GM19043 (cell line): Measurements from ENCODE around the gene DGKD.
A peak's percentile ranks its signal among the peaks of the same experiment; 100 is the strongest.

ENCODE experiments used
- ATAC-seq: cut with Tn5 transposase; IDR thresholded peaks from one replicate; pipeline ENCODE4 v1.9.1; 2021; ENCODE audit warnings: low read depth; ENCODE audit not compliant: unreplicated experiment

Gene DGKD

DNA sequence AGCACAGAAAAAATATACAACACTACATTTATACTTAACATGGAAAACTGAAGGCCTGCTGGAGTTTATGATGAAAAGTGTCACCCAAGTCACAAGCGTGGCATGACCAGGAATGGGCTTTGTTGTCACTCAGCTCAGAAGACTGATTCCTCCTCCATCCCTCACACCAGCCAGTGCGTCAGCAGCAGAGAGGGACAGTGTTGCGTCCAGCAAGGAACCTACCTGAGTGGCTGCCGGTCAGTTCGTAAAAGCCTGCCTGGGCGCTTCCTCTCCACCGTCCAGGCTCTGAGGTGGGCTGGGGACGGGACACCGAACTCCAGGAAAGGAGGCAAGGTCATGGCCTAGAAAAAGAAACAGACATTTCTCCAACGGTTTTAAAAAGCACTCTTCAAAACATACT is 134.8 kb downstream of the DGKD start:
- no peak for ATAC-seq

GRCh38 chr2:233489666-233490065 is 135.4 kb downstream of the DGKD start:
- ATAC-seq, result no peak

GRCh38 chr2:233490831-233491230 is 136.5 kb downstream of the DGKD start:
- no peak for ATAC-seq

- ATAC-seq, result no peak
These were observed 137.0 kb downstream of the DGKD start for GRCh38 chr2:233491326-233491725.

DNA sequence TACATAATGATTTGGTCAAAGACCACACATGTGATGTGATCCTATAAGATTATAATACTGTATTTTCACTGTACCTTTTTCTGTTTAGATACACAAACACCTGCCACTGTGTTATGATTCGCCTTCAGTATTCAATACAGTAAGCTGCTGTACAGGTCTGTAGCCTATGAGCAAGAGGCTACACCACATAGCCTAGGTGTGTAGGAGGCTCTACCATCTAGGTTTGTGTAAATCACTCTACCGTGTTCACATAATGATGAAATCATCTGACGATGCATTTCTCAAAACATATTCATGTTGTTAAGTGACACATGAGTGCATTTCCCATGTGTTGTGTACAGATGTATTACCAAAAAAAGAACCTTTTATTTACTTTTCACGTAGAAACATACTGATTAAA is 137.8 kb downstream of the DGKD start:
- no peak for ATAC-seq

GRCh38 chr2:233492751-233493150 is 138.5 kb downstream of the DGKD start:
- ATAC-seq, result no peak

GRCh38 chr2:233495503-233496496 is 141.5 kb downstream of the DGKD start:
- no peak for ATAC-seq

GRCh38 chr2:233497692-233498091 is 143.4 kb downstream of the DGKD start:
- no peak for ATAC-seq

DNA sequence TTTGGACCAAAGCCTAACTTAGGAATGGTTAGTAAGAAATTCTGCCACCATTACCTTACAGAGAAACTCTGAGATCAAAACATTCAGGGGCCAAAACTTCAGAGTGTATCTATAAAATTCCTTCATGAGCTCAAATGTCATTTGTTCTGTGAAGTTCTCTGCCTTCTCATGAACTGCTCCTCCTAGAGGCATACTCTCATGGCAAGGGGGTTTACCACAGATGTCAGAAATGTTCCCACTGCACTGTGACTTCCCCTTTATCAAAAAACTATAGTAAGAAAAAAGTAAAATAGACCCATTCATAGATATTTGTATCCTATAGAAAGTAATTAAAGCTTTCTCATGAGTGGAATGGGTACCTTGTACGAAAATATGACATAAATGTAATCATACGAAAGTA is 143.8 kb downstream of the DGKD start:
- ATAC-seq, result no peak

GRCh38 chr2:233499928-233500327 is 145.6 kb downstream of the DGKD start:
- no peak for ATAC-seq

DNA sequence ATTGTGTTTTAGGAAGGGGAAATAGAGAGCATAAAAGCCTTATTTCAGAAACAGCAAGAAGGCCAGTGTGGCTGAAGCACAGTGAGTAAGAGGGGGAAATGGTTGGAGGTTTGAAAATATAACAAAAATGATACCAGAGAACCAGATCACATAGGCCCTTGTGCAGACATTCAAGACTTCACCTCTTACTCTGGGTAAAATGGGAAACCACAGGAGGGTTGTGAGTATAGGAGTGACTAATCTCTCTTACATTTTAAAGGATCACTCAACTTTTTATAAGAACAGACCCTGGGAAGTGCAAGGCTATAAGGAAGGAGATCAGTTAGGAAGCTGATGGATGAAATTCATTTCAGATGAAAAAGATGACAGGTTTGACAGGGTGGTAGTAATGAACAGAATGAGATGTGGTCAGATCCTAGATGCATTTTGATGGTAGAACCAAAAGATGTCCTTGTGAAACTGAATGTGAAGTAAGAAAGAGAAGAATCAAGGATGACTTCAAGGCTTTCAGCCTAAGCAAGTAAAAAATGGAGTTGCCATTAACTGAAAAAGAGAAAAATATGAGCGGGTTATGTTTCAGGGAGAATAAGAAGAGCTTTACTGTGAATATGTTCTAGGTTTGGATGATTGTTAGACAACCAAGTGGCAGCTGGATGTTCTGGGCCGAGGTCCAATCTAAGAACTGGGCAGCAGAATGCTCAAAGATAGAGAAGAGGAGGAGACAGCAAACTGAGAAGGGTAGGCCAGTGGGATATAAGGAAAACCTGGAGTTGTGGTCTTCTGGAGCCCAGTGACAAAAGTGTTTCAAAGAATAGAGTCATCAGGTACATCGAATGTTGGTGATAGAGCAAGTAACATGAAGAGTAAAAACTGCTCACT is 147.1 kb downstream of the DGKD start:
- no peak for ATAC-seq

DNA sequence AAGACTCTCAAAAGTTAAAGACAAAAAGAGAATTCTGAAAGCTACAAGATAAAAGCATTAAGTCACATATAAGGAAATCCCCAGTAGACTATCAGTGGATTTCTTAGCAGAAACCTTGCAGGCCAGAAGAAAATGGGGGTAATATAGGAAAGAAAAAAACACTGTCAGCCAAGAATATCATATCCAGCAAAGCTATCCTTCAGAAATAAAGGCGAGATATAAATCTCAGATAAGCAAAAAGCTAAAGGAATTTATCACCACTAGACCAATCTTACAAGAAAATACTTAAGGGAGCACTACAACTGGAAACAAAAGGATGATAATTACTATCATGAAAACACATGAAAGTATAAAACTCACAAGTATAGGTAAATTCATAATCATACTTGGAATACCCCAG is 149.2 kb downstream of the DGKD start:
- ATAC-seq, result no peak

DNA sequence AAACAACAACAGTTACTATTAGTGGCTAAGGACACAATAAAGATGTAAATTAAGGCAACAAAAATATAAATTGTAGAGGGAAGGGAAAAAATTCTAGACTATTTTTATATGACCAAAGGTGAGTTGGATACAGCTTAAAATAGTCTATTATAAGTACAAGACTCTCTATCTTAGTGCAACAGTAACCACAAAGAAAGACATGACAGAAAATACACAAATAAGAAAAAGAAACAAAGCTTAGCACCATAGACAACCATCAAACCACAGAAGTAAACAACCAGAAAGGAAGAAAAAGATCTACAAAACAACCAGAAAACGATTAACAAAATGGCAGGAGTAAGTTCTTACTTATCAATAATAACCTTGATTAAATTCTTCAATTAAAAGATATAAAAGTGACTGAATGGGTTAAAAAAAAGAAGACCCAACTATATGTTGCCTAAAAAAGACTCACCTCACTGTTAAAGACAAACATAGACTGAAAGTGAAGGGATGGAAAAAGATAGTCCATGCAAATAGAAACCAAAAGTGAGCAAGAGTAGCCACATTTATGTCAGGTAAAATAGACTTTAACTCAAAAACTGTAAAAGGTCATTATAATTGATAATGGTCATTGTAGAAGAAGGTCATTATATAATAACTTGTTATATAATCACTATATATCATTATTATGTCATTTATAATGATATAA is 149.8 kb downstream of the DGKD start:
- peak; percentile 54 for ATAC-seq

GRCh38 chr2:233513953-233514655 is 159.8 kb downstream of the DGKD start:
- no peak for ATAC-seq

DNA sequence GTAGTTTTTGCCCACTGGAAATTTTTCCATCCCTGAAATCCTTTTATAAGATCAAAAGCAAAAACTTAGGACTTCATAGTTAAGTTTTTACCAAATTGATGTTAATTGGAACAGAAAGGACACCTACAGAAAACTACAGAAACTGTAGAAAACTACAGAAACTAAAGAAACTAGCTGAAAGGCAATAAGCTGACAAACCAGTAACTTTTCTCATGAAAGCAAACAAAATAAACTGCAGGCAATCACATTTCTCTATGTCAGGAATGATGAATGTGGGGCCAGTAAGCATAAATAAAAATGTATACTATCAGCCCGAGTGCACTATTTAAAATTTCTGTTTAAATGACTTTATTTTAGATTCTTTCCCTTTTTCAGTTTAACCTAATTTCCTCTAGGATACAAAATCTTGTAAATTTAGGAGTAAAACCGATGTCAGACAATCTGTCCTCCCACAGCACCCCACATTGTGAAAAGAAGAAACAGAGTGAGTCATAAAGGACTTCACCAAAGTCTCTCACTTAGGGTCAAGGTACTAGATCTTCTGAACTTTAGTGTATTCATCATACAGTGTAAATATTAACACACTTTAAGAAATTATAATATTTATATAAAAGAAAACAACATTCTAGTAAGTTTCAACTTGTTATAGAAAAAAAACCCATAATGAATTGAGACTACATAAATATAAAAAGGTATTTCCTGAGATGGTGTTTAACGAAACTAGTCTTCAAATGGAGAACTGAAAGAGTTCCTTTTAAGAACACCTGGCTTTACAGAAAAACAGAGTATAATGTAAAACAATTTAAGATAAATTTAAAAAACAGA is 165.7 kb downstream of the DGKD start:
- ATAC-seq, result peak; percentile 90
